GM21526 (cell line): ENCODE data around the gene GNGT1.
A peak's percentile ranks its signal among the peaks of the same experiment; 100 is the strongest.

ENCODE experiments used
- ATAC-seq: cut with Tn5 transposase; IDR thresholded peaks from one replicate; pipeline ENCODE4 v1.9.1; 2021; ENCODE audit warnings: moderate library complexity; ENCODE audit not compliant: unreplicated experiment, low FRiP score

The GNGT1 gene

DNA sequence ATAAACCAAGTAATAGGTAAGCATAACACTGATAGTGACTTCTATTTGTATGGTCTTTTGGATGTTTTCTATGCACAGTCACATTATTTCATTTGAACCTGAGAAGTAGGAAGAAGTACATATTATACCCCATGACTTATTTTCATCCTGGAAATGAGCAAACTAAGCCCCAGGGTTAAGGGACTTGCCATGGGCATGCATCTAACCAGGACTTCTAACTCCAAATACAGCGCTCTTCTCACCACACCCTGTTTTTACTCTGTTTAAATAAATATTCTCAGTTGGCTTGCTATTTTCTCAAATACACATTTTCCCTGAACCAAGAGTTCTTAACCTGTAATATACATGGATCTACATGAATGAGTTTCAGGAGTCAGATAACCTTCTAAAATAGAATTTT, 31.5 kb downstream of the GNGT1 start:
- no peak for ATAC-seq

DNA sequence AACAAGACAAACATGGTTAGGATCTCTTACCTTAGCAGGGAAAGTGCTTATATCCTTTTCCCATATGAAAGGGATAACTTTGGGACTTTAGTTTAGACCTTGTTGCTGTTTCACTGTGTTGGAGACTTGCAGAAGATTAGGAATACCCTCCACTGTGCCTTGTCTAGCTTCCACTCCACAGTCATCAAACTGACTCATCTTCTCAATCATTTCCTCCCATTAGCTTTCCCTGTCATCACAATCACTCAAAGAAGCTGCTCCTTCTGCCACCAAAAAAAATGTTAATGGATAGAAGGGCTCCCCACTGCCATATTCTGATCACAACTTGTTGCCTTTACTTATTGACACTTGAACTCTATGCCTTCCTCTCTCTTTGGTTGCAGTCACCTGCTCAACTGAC, 31.9 kb downstream of the GNGT1 start:
- no peak for ATAC-seq

DNA sequence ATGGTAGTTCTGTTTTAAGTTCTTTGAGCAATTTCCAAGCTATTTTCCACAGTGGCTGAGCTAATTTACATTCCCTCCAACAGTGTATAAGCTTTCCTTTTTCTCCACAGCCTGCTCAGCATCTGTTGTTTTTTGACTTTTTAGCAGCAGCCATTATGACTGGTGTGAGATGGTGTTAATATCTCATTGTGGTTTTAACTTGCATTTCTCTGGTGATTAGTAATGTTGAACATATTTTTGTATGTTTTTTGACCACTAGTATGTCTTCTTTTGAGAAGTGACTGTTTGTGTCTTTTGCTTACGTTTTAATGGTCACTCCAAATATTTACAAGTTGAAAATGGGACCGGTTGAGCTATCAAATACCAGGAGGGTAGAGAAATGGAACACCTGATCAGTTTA, 35.6 kb downstream of the GNGT1 start:
- no peak for ATAC-seq

DNA sequence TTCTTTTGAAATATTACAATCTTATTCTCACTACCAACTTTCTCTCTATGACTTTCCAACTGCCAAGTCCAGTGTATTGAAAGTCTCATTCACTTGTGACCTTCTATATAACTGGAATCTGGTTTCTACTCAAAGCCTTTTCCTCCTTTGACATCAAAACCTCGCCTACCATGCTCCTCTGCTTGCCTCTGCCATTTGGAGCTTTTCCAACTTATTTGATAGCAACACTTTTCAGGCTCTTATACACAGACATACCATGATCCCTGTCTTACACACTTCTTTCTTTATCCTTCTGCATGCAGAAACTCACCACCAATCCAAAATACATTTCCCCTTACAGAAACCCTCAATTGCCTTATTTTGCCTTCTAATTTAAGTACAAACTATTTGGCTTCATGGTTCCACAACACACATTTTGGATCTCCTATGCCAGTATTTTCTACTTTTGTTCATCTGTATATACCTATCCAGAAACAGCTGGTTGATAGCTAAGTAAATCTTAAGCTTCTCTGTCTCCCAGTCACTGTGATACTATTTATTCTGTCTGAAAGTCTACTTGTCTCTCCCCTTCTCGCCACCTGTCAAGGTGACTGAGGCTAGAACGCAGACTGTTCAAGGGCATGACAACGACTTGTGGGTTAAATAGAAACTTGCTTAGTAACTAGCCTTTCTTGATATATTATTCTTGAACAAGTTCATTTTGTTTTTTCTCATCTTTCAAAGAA, 37.6 kb downstream of the GNGT1 start:
- no peak for ATAC-seq

DNA sequence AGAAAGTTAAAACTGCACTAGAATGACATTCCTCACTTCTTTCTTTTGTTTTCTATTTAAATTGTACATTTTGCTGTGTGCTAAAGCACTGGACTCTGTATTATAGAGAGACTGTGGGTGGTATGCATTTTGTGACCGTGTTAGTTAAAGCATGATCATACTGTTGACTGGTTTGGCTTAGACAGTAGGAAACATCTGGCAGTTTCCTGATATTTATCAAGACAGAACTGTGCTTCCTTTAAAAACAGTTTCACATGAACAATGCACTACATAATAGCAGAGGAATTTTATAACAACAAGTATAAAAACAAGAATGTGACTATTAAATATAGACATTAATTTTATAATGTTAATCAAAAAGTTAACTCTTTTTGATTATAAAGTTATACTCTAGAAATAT, 38.3 kb downstream of the GNGT1 start:
- ATAC-seq, result no peak

DNA sequence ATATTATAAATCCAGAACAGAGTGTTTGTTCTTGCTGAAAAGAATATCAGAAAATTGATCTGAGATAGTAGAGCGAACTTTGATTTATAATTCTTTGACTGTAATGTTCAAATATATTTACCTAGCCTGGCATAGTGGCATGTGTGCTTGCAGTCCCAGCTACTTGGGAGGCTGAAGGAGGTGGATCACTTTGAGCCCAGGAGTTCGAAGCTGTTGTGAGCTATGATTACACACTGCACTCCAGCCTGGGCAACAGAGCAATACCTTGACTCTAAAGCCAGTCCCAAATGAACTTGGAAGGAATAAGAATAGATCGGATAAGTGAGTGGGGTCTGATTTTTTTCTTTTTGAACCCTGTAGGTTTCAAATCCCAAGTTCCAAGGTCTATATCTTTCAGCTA, 38.7 kb downstream of the GNGT1 start:
- no peak for ATAC-seq

DNA sequence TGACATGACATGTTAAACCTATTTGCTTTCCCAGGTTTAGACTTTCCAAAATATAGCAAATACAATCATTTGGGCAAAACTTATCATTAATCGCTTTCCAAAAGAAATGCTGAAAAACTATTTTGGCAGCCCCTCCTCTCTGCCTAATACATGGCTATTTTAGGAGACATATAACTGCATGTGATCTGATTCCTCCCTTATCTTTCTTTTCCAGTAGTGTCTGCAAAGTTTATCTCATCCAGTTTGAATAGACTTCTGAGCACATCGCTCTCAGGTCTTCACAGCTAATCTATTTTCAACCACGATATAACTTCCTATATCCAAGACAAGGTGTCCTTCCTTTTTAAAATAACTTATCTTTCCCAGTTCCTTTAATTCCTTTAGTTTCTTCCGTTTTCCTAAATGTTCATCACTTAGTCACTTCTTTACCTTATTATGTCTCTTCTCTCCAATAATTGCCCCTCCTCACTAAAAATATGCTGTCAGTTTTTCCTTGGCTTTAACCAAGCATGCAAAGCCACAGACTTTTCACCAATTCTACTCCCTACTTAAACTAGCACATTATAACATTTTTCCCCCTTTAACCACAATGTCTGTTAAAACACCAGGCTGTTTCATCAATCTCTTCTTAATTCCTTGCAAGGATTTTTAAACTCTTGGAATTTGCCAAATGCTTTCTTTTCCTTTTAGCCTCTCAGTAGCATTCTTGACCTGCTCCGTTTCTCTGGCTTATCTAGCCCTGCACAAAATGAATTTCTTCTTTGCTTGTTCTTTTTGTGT, 39.6 kb downstream of the GNGT1 start:
- no peak for ATAC-seq

DNA sequence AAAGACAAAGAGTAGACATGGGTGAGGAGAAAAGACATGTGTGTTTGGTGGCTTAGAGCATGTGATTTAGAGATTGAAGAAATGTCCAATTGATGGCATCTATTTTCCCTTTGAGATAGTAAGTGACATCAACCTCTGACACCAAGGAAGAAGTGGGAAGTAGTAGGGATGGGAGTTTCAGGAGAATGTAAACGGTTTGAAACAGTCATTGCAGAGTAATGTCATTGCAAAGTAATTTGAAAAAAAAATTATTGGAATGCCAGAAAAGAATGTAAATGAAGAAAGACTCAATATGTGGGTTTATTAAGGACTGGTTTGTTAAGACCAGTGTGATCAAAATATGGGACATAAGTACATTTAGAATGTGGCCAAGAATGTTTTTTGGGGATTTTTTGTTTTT, 41.7 kb downstream of the GNGT1 start:
- no peak for ATAC-seq

DNA sequence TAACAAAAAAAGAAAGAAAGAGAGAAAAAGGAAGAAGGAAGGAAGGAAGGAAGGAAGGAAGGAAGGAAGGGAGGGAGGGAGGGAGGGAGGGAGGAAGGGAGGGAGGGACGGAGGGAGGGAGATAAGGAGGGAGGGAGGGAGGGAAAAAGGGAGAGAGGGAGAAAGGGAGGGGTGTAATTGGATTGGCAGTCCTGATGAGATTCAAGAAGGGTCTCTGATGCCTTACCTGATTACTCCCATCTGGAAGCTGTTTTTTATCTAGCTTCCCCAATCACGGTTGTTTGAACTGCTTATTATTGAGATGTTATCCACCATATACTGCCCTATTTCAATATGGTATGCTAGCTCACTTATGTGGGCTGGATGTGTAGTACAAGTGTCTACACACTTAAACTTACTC, 42.5 kb downstream of the GNGT1 start:
- ATAC-seq, result no peak

DNA sequence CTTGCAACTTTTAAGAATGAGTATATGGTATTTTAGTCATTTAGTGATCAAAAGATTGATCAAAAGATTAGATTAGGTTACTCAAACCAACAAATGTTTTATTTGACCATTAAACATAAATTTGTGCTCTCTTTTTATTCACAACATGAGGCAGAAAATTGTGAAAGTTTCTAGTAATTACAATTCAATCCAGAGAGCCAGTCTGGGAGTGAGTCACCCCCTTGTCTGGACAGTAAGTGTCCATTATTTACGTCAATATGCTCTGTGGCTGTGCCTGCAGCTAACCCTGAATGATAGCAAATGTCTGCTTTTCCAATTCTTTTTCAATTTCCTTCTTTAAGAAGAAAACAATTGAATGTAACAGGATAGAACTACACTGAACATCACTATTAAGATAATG, 43.1 kb downstream of the GNGT1 start:
- no peak for ATAC-seq

DNA sequence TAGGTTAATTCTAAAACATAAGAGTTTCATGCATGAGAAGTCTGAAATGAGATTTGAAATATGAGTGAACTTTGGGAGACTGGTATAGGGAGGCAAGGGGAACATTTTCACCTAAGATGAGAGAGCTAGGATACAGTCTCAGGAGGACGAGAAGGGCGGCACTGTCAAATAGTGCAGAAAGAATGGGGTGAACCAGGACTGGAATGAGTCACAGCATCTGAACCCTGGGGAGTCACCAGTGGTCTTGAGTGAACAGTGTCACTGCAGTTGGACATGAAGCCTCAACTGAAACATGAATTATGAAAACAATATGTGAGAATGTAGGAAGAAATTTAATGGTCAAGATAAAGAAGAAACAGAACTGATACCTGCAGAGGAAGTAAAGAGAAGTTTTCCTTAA, 48.9 kb downstream of the GNGT1 start:
- ATAC-seq, result peak; percentile 84

DNA sequence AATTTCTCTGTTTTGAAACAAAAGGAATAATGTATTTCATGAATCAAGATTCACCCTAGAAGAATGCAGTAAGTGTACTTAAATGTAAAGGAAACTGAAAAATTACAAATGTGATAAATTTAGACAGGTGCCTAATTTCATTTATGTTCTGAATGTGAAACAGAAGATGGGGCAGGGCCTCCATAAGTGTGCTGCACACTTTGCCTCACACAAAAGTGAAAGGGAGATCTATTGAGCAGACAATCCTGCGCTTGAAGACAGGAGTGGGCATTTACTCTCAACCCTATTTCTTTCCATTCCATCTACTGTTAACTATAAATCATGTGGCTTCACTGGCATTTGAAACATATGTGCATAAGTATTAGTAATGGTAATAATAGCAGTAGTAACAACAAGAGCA, 51.4 kb downstream of the GNGT1 start:
- peak; percentile 54 for ATAC-seq

DNA sequence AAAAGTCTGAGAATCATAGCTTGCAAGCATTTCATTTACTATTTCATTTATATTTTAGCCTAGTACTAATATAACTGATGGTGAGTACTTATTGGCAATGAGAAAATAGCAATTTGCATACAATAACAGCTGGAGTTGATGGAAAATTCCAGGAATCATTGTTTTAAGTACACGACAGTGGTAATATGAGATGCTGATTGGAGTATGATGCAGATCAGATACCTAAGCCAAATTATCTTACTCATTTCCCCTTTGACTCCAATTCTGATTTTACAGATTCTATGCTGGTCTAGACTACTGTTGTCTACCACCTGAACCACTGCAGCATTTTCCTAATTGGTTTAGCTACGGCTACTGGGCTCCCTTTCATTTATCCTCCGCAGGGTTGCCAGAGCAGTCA, 51.8 kb downstream of the GNGT1 start:
- no peak for ATAC-seq

DNA sequence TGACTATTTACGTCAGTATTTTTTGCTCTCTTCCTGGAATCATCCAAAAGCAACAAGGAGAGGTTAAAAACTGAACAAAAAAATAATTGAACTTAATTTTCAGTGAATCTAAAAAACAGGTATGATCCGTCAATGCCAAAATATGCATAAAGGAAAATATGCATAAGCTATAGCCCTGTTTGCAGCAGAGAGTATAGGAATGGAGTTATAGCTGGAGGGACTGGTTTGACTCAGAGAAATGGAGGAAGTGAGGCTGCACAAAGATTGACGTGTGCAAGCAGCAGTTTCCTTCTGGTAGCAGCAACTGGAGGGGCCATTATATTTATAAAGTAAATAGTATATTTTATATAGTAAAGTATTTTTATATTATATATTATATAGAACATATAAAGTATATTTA, 52.3 kb downstream of the GNGT1 start:
- no peak for ATAC-seq
